COLO668 (cell line): ENCODE measurements around the gene OBP2B.
"Not testable (repeated sequence)": the region's sequence is repeated elsewhere in the genome, so short reads cannot be mapped to it uniquely, and the experiment has no call there.

Experiments
- DNase-seq: peaks from one replicate; lab custom pipeline; 2025; ENCODE audit not compliant: unreplicated experiment; lab: John Stamatoyannopoulos, UW

Gene OBP2B

DNA sequence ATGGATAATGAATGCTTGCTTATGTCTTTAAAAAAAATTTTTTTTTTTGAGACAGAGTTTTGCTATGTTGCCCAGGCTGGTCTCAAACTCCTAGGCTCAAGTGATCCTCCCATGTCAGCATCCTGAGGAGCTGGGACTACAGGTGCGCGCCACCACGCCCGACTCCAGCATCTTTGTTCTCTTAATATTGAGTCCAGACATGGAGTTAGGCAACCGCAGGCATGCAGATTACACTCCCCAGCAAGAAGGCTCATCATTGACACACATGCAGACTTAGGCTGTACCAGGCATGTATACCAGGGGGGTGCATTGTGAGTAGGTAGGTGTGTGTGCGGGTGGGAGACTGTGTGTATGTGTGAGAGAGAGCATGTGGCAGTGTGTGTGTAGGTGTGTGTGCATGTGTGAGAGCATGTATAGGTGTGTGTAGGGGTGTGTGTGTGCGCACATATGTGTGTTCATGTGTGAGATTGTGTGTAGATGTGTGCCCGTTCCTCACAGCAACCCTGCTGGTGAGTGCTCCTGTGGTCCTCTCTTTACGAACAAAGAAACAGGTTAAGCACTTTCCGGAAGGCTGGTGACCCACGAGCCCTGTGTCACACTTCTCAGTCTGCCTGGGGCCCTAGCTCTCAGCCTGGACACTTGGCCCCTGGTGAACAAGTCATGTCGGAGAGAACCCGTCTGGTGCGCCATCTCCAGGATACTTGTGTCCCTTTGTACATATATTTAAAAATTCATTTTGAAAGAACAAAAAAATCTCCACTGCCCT lies 6.2 kb downstream of the OBP2B start:
- DNase-seq = no peak

DNA sequence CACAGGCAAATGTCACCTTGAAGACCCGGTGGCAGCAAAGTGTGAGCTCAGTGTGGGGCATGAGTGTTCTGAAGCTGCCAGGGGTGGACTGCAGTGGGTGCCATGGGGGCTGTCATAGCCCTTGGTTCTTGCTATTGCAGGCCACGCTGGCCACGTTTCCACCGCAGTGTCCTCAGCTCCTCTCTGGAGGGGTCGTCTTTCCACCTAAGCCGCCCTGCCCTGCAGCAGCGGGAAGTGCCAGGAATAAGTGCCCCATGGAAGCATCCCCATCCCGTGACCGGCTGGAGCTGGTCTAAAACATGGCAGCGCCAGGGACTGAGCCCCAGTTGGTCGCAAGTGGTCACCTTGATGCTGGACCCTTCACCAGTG lies 6.9 kb downstream of the OBP2B start:
- no peak for DNase-seq

- no peak for DNase-seq
Measured at GRCh38 chr9:133201424-133202144, 7.5 kb downstream of the OBP2B start.

- DNase-seq = no peak
Measured at GRCh38 chr9:133200631-133201030, 8.4 kb downstream of the OBP2B start.

DNA sequence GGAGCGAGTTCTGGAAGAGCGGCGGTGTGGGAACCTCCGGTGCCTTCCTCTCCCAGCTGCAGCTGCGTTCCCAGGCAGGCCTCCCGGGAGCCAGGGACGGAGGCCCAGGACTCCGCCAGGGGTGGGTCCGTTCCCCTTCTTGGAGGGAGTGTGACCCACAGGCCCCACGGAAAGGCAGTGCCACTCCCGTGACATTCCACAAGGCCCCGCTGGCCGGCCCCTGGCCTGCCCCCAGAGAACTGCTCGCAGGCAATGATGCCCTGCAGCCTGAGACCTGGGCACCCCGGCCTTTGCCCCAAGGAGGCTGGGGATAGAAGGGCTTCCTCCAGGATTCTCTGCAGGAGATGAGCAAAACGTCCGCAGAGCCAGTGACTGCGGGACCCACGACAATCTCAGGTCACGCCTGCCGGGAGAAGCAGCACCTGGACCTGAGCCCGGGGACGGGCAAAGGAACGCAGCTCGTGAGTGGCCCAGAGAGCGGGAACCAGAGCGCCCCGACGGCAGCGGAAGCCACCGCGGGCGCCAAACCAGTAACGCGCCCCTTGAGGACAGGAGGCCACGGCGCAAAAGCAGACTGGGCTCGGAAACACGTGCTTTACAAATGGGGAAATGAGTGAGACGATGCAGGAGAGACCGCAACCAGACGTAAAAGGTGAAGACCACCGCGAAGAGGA lies 9.3 kb downstream of the OBP2B start:
- no peak for DNase-seq

DNA sequence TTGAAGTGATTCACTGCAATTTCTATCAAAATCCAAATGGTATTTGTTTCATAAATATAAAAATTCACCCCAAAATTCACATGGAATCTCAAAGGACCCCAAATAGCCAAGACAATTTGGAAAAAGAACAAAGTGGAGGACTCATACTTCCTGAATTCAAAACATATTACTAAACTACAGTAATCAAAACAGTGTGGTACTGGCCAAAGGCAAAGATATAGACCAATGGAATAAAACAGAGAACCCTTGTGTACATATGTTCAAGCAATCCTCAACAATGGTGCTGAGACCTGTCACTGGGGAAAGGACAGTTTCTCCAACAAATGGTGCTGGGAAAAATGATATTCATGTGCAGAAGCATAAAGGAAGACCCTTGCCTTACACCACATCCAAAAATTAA lies 14.0 kb downstream of the OBP2B start:
- DNase-seq = no peak

GRCh38 chr9:133194597-133194996 lies 14.5 kb downstream of the OBP2B start:
- DNase-seq = no peak

DNA sequence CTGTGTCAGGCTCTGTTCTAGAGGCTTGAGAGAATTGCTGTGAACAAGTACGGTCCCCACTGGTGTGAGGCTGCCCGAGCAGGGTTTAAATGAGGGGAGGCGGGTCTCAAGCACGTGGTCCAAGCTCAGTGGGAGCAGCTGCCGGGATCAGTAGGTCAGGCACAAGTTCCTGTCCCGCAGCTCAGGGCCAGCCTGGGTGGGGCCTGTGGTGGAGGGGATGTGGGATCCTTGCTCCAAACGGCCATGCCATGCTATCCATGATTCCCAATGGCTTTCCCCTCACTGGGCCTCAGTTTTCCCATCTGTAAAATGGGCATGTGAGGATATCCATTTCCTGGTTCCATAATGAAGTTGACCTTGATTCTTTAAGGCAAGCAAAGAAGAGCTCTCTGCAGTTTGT lies 17.1 kb downstream of the OBP2B start:
- DNase-seq = no peak

GRCh38 chr9:133189826-133190225 lies 19.2 kb downstream of the OBP2B start:
- no peak for DNase-seq

- DNase-seq = no peak
Measured at GRCh38 chr9:133188843-133189180, 20.2 kb downstream of the OBP2B start.

DNA sequence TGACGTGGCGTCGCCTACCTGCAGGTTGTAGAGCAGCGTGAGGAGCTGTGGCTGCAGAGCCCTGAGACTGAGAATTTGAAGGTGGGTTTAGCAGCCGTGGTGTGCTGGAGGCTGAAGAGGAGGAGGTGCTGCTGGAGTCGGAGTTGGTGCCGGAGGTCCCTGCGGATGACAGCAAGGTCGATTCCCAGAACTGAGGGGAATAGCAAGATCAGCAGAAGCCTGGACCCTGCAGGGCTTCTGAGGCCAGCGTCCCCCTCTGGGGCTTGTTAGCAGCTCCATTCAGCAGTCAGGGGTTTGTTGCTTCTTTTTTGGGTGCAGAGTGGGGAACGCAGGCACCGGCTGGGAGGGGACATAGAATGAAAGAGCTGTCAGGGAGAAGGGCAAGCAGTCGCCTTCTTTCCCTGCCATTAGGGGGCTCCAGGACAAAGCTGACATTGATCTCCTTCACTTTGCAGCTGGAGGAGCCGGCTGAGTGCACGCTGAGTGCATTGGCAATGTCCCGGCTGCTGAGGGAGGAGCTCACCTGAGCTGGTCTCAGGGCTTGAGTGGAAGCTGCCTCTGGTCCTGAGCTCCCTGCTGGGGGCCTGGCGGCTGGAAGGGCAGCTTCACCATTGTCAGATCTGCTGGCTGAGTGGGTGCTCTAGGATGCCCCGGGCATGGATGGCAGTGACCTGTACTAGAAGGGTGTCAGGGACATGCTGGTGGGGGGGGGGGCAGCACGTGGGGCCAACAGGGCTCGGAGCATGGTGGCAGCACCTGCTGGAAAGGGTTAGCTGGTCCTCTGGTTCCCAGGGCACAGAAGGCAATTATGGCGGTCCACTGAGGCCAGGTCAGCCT lies 20.8 kb downstream of the OBP2B start:
- DNase-seq = peak; percentile 51

DNA sequence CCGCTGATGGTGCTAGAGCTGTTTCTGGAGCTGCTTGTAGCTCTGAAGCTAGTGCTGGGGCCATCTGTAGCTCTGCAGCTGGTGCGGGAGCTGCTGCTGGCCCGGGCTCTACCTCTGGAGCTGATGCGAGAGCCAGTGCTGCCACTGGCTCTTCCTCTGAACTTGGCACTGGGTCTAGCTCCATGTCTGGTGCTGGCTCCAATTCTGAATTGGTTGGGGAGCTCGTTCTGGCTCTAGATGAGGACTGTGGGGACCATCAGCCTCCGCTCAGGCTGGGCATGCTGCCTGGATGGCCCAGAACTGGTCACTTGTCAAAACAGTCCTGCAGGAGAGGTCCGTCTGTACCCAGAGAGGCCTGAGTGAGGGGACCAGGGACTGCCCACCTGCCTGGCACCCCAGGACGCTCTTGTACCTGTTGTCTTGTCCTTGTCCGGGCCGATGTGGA lies 21.5 kb downstream of the OBP2B start:
- no peak for DNase-seq

DNA sequence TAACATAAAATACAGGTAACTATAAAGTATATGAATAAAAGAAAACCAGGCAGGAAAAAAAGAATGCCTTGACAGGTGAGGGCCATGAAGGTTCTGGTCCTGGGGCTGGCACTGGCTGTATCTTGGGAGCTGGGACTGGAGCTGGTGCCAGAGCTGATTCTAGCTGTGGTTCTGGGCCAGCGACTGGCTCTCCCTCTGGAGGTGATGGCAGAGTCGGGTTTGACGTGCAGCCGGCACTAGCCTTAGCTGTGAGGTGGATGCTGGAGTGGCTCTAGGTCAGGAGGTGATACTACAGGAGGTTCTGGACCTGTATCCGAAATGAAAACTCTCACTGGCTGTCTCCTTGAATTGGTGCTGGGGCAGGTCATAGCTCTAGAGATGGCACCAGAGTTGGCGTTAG lies 22.3 kb downstream of the OBP2B start:
- no peak for DNase-seq

DNA sequence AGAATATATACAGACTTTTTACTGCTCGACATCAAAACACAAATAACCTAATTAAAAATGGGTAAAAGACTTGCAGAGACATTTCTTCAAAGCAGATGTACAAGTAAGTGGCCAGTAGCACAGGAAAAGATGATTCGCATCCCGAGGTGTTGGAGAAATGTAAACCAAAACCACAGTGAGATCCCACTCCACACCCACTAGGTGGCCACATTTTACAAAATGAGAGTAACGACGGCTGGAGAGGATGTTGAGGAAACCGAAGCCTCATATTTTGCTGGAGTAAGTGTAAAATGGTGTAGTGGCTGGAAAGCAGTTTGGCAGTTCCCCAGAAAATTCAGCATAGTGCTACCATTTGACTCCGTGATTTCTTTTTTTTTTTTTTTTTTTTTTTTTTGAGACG lies 24.1 kb downstream of the OBP2B start:
- DNase-seq = peak; percentile 35

DNA sequence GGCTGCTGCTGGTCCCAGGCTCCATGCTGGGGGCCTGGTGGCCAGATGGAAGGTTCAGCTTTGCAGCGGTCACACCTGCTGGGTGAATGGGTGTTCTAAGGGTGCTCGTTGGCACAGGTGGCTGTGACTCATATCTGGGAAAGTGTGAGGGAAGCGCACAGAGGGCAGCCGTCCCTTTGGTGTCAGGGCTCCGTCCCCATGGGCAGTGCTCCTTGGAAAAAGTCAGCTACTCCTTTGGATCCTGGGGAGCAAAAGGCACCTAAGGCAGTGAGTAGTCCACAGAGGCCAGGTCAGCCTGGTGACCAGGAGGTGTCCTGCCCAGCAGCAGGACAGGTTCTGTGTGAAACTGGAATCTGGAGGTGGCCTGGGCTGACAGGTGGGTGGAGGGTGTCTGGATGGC lies 26.9 kb downstream of the OBP2B start:
- no peak for DNase-seq

DNA sequence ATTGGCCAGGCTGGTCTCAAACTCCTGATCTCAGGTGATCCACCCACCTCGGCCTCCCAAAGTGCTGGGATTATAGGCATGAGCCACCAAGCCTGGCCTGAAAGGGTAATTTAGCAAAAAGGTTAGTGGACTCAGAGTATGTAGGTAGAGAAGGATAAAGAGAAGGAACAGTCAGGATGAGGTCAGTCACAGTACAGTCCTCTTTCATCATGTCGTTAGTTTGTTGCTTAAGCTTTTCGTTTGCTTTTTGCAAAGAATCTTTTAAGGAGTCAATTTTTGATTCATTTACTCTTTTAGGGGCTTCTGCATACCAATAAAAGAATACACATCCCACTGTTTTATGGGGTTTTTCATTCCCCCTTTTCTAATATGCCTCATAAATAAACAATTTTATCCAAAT lies 27.5 kb downstream of the OBP2B start:
- DNase-seq = no peak

- DNase-seq = no peak
Measured at GRCh38 chr9:133180953-133181352, 28.1 kb downstream of the OBP2B start.

DNA sequence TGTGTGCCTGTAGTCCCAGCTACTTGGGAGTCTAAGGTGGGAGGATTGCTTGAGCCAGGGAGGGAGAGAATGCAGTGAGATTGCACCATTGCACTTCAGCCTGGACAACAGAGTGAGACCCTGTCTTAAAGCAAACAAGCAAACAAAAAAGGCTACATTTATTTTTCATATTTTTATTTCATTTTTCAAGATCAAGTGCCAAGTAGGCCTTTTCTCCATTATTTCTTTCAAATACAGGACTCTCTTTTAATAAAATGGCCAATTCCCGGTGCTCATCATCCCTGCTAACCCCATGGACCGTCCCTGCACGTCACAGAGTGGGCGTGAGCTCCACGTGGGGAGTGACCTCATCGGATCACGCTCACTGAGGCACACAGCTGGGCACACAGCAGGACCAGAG lies 36.0 kb downstream of the OBP2B start:
- no peak for DNase-seq

DNA sequence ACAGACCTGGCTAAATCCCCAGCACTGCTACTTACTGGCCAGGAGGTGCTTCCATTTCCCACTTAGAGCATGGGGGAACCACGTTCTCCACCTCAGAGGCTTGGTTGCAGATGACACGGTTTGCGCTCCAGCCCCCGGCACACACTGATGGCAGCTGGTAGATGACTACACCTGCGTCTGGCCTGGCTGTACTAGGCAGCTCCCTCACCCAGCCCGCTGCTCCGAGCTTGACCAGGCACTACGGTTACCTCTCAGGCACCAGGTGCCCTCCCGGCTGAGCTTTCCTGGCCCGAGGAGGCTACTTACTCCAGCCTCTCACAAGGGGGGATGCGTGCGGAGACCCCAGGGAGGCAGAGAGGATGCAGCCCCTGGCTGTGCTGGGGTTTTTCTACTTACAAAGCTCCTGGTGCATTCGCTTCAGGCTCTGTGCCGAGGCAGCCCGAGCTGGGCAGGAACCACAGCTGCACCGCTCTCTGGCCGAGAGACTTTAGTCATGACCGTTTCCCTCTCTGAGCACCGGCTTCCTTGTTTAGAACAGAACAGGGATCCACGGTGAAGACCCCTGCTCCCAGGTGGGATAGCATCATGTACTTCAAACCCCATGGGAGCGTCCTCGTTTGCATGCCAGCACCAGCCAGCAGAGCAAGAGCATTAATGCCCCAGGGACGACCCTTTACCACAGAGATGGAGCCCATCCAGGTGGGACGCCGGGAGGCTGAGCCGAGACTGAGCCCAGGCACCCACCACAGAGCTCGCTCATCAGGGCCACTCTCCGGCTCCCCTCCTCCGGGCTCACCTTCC lies 37.7 kb downstream of the OBP2B start:
- DNase-seq = peak; percentile 36

- DNase-seq = no peak
Measured at GRCh38 chr9:133170716-133171115, 38.3 kb downstream of the OBP2B start.

- not testable (repeated sequence) for DNase-seq
Measured at GRCh38 chr9:133169687-133170086, 39.4 kb downstream of the OBP2B start.
